ENCODE results near the gene HSPA8. TPM values are rescaled to one million over a fixed set of nuclear protein-coding genes. Genes with fewer than 3 reads are reported as not detected.

The HSPA8 gene
- total and polyA plus RNA-seq, 2 of the 13 experiments (the other 11 are each of a cell fraction or from before 2014, with no cell fraction given) = 936 to 2,151 TPM

DNA sequence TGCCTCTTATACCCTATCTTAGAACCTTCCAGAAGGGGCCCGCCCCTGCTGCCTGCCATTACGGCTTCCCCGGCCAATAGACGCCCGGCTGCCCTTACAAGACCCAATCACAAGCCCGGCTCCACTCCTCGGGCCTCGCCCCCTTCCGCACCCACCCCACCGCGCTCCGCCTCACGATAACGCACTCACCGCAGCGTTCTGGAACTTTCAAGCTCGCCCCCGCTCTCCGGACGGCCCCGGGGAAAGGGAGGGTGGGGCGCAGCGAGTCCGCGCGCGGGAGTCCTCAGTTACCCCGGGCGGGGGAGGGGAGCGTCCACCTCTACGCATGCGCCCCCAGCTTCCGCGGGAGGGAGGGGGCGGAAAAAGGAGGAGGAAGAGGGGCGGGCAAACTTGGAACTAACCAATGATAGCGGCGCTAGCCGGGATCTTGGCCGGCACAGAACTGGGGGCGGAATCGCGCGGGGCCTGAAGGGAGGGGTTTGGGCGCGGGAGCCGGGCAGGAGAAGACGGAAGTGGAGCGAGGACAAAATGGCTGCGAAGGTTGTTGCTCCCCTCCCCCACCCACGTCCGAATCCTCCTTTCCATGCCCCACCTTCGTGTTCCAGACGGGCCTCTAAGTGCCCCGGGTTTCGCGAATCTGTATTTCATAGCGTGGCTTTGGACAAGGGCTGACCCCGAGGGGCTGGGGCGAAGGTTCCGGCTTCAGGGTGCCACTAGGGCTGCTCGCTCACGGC is 389 bp upstream of the HSPA8 start (continued):
- TF ChIP-seq FUBP1 (CRISPR knock-in tag; IDR thresholded peaks at IDR 0.05; ENCODE audit: borderline replicate concordance) = no peak
- peak; percentile 81 for TF ChIP-seq TARDBP (CRISPR knock-in tag; IDR thresholded peaks at IDR 0.05)
- peak; percentile 6; the same call in 1 of the 2 replicates for TF ChIP-seq TSC22D2 (CRISPR knock-in tag; IDR thresholded peaks at IDR 0.05; ENCODE audit: borderline replicate concordance)
- TF ChIP-seq ZNF224 (CRISPR knock-in tag; IDR thresholded peaks at IDR 0.05) = 0 out of 2 replicates have a peak, but pooled peaks have one; percentile 31
- TF ChIP-seq RFX5 (IDR thresholded peaks at IDR 0.05; ENCODE audit: low read depth, low read length) = peak; percentile 61
- peak; percentile 91 for TF ChIP-seq GABPB1 (CRISPR knock-in tag; IDR thresholded peaks at IDR 0.05)
- TF ChIP-seq JUN (CRISPR knock-in tag; IDR thresholded peaks at IDR 0.05) = peak; percentile 47; the same call in 1 of the 2 replicates
- peak; percentile 42 for TF ChIP-seq TMF1 (CRISPR knock-in tag; IDR thresholded peaks at IDR 0.05; ENCODE audit: low read depth)
- TF ChIP-seq, protein P1, sequence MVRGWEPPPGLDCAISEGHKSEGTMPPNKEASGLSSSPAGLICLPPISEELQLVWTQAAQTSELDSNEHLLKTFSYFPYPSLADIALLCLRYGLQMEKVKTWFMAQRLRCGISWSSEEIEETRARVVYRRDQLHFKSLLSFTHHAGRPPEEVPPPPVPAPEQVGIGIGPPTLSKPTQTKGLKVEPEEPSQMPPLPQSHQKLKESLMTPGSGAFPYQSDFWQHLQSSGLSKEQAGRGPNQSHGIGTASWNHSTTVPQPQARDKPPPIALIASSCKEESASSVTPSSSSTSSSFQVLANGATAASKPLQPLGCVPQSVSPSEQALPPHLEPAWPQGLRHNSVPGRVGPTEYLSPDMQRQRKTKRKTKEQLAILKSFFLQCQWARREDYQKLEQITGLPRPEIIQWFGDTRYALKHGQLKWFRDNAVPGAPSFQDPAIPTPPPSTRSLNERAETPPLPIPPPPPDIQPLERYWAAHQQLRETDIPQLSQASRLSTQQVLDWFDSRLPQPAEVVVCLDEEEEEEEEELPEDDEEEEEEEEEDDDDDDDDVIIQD (CRISPR knock-in tag; IDR thresholded peaks at IDR 0.05; ENCODE audit: low read depth) = peak; percentile 51; the same call in 1 of the 2 replicates
- TF ChIP-seq PAXIP1 (CRISPR knock-in tag; conservative IDR thresholded peaks at IDR 0.05) = peak; percentile 30; the same call in 1 of the 2 replicates
- TF ChIP-seq, protein P2, sequence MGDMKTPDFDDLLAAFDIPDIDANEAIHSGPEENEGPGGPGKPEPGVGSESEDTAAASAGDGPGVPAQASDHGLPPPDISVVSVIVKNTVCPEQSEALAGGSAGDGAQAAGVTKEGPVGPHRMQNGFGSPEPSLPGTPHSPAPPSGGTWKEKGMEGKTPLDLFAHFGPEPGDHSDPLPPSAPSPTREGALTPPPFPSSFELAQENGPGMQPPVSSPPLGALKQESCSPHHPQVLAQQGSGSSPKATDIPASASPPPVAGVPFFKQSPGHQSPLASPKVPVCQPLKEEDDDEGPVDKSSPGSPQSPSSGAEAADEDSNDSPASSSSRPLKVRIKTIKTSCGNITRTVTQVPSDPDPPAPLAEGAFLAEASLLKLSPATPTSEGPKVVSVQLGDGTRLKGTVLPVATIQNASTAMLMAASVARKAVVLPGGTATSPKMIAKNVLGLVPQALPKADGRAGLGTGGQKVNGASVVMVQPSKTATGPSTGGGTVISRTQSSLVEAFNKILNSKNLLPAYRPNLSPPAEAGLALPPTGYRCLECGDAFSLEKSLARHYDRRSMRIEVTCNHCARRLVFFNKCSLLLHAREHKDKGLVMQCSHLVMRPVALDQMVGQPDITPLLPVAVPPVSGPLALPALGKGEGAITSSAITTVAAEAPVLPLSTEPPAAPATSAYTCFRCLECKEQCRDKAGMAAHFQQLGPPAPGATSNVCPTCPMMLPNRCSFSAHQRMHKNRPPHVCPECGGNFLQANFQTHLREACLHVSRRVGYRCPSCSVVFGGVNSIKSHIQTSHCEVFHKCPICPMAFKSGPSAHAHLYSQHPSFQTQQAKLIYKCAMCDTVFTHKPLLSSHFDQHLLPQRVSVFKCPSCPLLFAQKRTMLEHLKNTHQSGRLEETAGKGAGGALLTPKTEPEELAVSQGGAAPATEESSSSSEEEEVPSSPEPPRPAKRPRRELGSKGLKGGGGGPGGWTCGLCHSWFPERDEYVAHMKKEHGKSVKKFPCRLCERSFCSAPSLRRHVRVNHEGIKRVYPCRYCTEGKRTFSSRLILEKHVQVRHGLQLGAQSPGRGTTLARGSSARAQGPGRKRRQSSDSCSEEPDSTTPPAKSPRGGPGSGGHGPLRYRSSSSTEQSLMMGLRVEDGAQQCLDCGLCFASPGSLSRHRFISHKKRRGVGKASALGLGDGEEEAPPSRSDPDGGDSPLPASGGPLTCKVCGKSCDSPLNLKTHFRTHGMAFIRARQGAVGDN (CRISPR knock-in tag; IDR thresholded peaks at IDR 0.05) = peak; percentile 93
